PC-9 (cell line): ENCODE measurements around the gene SCARB1. TPM values are rescaled to one million over a fixed set of nuclear protein-coding genes. Genes with fewer than 3 reads are reported as not detected.

Source experiments
- BruUV-seq: library from RNA; stranded (reverse); fragments of 400-500 nt; replicated peaks from 2 replicates; lab custom pipeline; 2021; lab: Mats Ljungman, UMichigan
- CTCF ChIA-PET: fragments of 300-600 bp; sonication (Branson Sonifier 250); formaldehyde crosslinking; loops from one replicate; lab custom pipeline; 2022; ENCODE audit warnings: antibody characterized with exemption; lab: Charles Lee
- POLR2A ChIA-PET: fragments of 300-600 bp; sonication (Branson Sonifier 250); formaldehyde crosslinking; loops from one replicate; lab custom pipeline; 2022; ENCODE audit warnings: antibody characterized with exemption; ENCODE audit not compliant: unreplicated experiment; lab: Charles Lee
- DNase-seq, 2 experiments: peaks; one replicate each; pipeline versions ENCODE4 v3.0.0 to v3.0.0-alpha.2; 2015 to 2022; ENCODE audit warnings: mixed read lengths in 1 of 2
- H2AFZ ChIP-seq: fragments of 200-600 bp; sonication (generic); 2 replicates; pipeline ENCODE4 v1.8.1; 2017; ENCODE audit warnings: antibody characterized with exemption
- H3F3A ChIP-seq: fragments of 200-600 bp; sonication (generic); 2 replicates; pipeline ENCODE4 v1.8.1; 2017; ENCODE audit warnings: antibody characterized with exemption, mild to moderate bottlenecking, low read depth; ENCODE audit not compliant: insufficient read depth
- H3K27ac ChIP-seq: fragments of 200-600 bp; sonication (generic); 2 replicates; pipeline ENCODE4 v1.6.1; 2016; ENCODE audit warnings: mixed run types
- H3K27me3 ChIP-seq: fragments of 200-600 bp; sonication (generic); 2 replicates; pipeline ENCODE4 v1.6.1; 2016; ENCODE audit warnings: low read depth, mixed run types; ENCODE audit not compliant: insufficient read depth
- H3K36me3 ChIP-seq: fragments of 200-600 bp; sonication (generic); 2 replicates; pipeline ENCODE4 v1.6.1; 2016; ENCODE audit warnings: low read depth, mixed run types
- H3K4me1 ChIP-seq: fragments of 200-600 bp; sonication (generic); replicated peaks from 2 replicates; pipeline ENCODE4 v1.6.1; 2016; ENCODE audit warnings: mixed run types; ENCODE audit not compliant: insufficient read depth
- H3K4me2 ChIP-seq: fragments of 200-600 bp; sonication (generic); 2 replicates; pipeline ENCODE4 v1.6.1; 2017; ENCODE audit warnings: mixed run types
- H3K4me3 ChIP-seq: fragments of 200-600 bp; sonication (generic); 2 replicates; pipeline ENCODE4 v1.6.1; 2016; ENCODE audit warnings: mixed run types
- H3K79me2 ChIP-seq: fragments of 200-600 bp; sonication (generic); 2 replicates; pipeline ENCODE4 v1.6.1; 2017; ENCODE audit warnings: low read depth, mixed run types
- H3K9me2 ChIP-seq: fragments of 200-600 bp; sonication (generic); 2 replicates; pipeline ENCODE4 v1.8.1; 2017; ENCODE audit warnings: mild to moderate bottlenecking; ENCODE audit not compliant: insufficient read depth
- H3K9me3 ChIP-seq: fragments of 200-600 bp; sonication (generic); 2 replicates; pipeline ENCODE4 v1.8.1; 2016; ENCODE audit warnings: low read depth; ENCODE audit not compliant: insufficient read depth
- H4K20me1 ChIP-seq: fragments of 200-600 bp; sonication (generic); 2 replicates; pipeline ENCODE4 v1.8.1; 2017; ENCODE audit not compliant: insufficient read depth
- EZH2 ChIP-seq: fragments of 200-600 bp; sonication (generic); IDR thresholded peaks from 2 replicates; pipeline ENCODE4 v1.8.0; 2017; ENCODE audit warnings: antibody characterized with exemption, low read depth
- intact Hi-C: fragments of 100-400 bp; cut with micrococcal nuclease; formaldehyde crosslinking; loops from one replicate; pipeline ENCODE4 v1.10.0; 2022; ENCODE audit not compliant: unreplicated experiment
- total RNA-seq: library from RNA; stranded (reverse); gene quantifications from 2 replicates; pipeline ENCODE4 v1.2.3, GENCODE V29; 2021
- TF ChIP-seq, protein P1 (sequence below): fragments of 200-600 bp; sonication (generic); conservative IDR thresholded peaks from 2 replicates; pipeline ENCODE4 v1.6.1; 2017; ENCODE audit warnings: mixed run types, antibody characterized with exemption, mild to moderate bottlenecking, moderate library complexity

The SCARB1 gene
- total RNA-seq, 1 experiment from 2014 or later = 49.6 TPM

GRCh38 chr12:124812979-124813378 lies 50.7 kb downstream of the SCARB1 start:
- intact Hi-C loops = no loop called here
- ChIA-PET CTCF (no interaction called here), POLR2A (interaction anchor here (0.6 kb wide), 1 partner anchor 16 kb away, joined by 7 read pairs; no protein-coding TSS in a partner anchor)
- no peaks in the 10 kb centered on the region for H3K9me3 ChIP-seq
- H3K4me3 ChIP-seq = no peak overlapping the region
- no peaks in the 10 kb centered on the region for H3K9me2 ChIP-seq
- no peak for DNase-seq
- no TSS peak for BruUV-seq
- H3F3A ChIP-seq = no peaks in the 10 kb centered on the region
- no peak overlapping the region for H3K4me2 ChIP-seq
- TF ChIP-seq EZH2 = no peak
- TF ChIP-seq, protein P1, sequence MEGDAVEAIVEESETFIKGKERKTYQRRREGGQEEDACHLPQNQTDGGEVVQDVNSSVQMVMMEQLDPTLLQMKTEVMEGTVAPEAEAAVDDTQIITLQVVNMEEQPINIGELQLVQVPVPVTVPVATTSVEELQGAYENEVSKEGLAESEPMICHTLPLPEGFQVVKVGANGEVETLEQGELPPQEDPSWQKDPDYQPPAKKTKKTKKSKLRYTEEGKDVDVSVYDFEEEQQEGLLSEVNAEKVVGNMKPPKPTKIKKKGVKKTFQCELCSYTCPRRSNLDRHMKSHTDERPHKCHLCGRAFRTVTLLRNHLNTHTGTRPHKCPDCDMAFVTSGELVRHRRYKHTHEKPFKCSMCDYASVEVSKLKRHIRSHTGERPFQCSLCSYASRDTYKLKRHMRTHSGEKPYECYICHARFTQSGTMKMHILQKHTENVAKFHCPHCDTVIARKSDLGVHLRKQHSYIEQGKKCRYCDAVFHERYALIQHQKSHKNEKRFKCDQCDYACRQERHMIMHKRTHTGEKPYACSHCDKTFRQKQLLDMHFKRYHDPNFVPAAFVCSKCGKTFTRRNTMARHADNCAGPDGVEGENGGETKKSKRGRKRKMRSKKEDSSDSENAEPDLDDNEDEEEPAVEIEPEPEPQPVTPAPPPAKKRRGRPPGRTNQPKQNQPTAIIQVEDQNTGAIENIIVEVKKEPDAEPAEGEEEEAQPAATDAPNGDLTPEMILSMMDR = no peak
- H2AFZ ChIP-seq = no peak overlapping the region
- no peaks in the 10 kb centered on the region for H3K36me3 ChIP-seq
- H3K4me1 ChIP-seq = no peaks in the 10 kb centered on the region
- H3K27ac ChIP-seq = no peak overlapping the region
- no peaks in the 10 kb centered on the region for H3K27me3 ChIP-seq
- no peaks in the 10 kb centered on the region for H4K20me1 ChIP-seq
- H3K79me2 ChIP-seq = no peaks in the 10 kb centered on the region

GRCh38 chr12:124812356-124812755 lies 51.3 kb downstream of the SCARB1 start:
- H4K20me1 ChIP-seq = no peaks in the 10 kb centered on the region
- H3F3A ChIP-seq = no peaks in the 10 kb centered on the region
- H3K4me3 ChIP-seq = no peak overlapping the region
- DNase-seq = no peak
- no peak for TF ChIP-seq EZH2
- TF ChIP-seq, protein P1 = no peak
- intact Hi-C loops = no loop called here
- H3K27me3 ChIP-seq = no peaks in the 10 kb centered on the region
- H3K4me2 ChIP-seq = no peak overlapping the region
- H3K9me2 ChIP-seq = no peaks in the 10 kb centered on the region
- no peaks in the 10 kb centered on the region for H3K36me3 ChIP-seq
- H3K4me1 ChIP-seq = no peaks in the 10 kb centered on the region
- POLR2A ChIA-PET = interaction anchor here (0.6 kb wide), 1 partner anchor 15 kb away, joined by 7 read pairs; no protein-coding TSS in a partner anchor
- CTCF ChIA-PET = no interaction called here
- H3K27ac ChIP-seq = no peak overlapping the region
- H2AFZ ChIP-seq = no peak overlapping the region
- H3K79me2 ChIP-seq = no peaks in the 10 kb centered on the region
- no peaks in the 10 kb centered on the region for H3K9me3 ChIP-seq
- BruUV-seq = no TSS peak

GRCh38 chr12:124811633-124812032 lies 52.0 kb downstream of the SCARB1 start:
- DNase-seq = no peak
- CTCF ChIA-PET = no interaction called here
- Histone ChIP-seq H3K36me3 (no peaks in the 10 kb centered on the region), H3F3A (no peaks in the 10 kb centered on the region), H3K9me3 (no peaks in the 10 kb centered on the region), H2AFZ (no peak overlapping the region), H3K27me3 (no peaks in the 10 kb centered on the region), H4K20me1 (no peaks in the 10 kb centered on the region), H3K9me2 (no peaks in the 10 kb centered on the region), H3K4me1 (no peaks in the 10 kb centered on the region), H3K27ac (no peak overlapping the region), H3K79me2 (no peaks in the 10 kb centered on the region), H3K4me2 (no peak overlapping the region), H3K4me3 (no peak overlapping the region)
- TF ChIP-seq, protein P1 = no peak
- TF ChIP-seq EZH2 = no peak
- intact Hi-C loops = no loop called here
- POLR2A ChIA-PET = interaction anchor here (0.6 kb wide), 1 partner anchor 440 kb away, joined by 33 read pairs; no protein-coding TSS in a partner anchor
- BruUV-seq = no TSS peak
